ENCODE data around the gene YTHDF1. TPM values are rescaled to one million over a fixed set of nuclear protein-coding genes. Genes with fewer than 3 reads are reported as not detected.
"Not testable (repeated sequence)": the region's sequence is repeated elsewhere in the genome, so short reads cannot be mapped to it uniquely, and the experiment has no call there.

Gene YTHDF1
- total RNA-seq, 2 experiments from 2014 or later: 38.0 to 41.2 TPM

GRCh38 chr20:63254606-63255384 lies 38.9 kb upstream of the YTHDF1 start:
- H3K9me3 Mint-ChIP-seq: no peaks in the 10 kb centered on the region
- peaks cover 34% of the 10 kb centered on the region for H3K27me3 Mint-ChIP-seq
- peaks cover 3% of the 10 kb centered on the region for H3K4me1 Mint-ChIP-seq
- H3K36me3 Mint-ChIP-seq: no peaks in the 10 kb centered on the region
- POLR2A ChIA-PET: no interaction called here
- no peak overlapping the region for H3K27ac Mint-ChIP-seq
- DNase-seq: no peak
- H3K4me3 Mint-ChIP-seq: no peak overlapping the region
- no peak for ATAC-seq (ENCODE audit: low read depth)

- Mint-ChIP-seq H3K36me3 (no peaks in the 10 kb centered on the region), H3K27me3 (peaks cover 34% of the 10 kb centered on the region), H3K4me1 (peaks cover 3% of the 10 kb centered on the region), H3K4me3 (no peak within 1 kb of the TSS), H3K27ac (no peak within 1 kb of the TSS), H3K9me3 (no peaks in the 10 kb centered on the region)
- DNase-seq (no peak), ATAC-seq (ENCODE audit: low read depth) (no peak)
- POLR2A ChIA-PET: no interaction called here
These were observed 38.3 kb upstream of the YTHDF1 start, which contains the start of gene NKAIN4 for GRCh38 chr20:63254232-63254605. TSS of gene NKAIN4 (minus strand) at chr20:63254463. CDS start at chr20:63254450, 13 bp downstream.

DNA sequence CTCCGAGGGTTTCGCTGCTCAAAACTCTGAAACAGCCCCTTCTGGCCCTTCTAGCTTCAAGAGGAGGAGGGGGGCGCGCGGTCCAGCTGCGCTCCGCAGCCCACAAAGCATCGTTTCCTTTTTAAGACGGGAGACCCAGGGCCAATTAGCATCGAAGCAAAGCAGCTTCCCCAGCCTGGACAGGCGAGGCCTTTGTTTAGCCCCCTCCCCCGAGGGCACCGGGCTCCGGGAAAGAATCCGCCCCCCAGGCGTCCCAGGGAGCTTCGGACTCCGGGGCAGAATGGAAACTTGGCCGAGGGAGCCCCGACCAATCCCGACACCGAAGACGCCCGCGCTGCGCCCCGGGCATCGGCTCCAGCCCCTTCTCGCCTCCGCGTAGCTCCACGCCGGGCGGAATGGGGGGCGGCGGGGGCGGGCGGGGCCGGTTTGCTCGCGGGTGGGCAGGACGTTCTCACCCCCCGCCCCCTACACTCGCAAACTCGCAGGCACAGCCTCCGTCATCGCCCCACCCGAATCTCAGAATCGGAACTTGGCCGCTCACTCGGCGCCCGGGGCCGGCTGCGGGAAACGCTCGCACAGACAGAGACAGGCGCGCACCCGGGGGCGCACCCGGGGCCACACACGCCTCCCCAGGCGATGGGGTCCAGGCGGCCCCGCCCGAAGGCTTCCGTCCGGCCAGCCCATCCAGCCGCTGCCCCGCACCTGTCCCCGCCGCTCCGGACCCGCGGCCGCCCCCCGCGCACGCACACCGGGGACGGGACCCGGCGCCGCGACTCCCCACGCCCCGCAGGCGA lies 37.7 kb upstream of the YTHDF1 start:
- POLR2A ChIA-PET: no interaction called here

DNA sequence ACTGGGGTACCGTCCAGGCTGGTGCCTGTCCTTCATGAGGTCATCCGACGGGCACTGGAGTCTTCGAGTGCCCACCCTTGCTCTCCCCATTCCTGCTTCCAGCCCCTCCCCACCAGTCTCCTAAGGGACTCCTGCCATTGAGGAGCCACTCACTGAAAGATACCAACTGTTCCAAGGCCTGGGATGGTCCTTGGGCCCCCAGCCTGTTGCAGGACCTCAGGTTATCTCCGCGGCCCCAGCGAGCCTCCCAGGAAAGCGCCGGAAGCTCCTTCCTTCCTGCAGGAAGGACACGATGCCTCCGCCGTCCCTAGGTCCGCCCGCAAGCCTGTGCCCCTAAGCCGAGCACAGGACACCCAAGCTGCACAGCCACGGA lies 37.1 kb upstream of the YTHDF1 start:
- no peak overlapping the region for H3K27ac Mint-ChIP-seq
- no peak overlapping the region for H3K4me3 Mint-ChIP-seq
- DNase-seq (no peak), ATAC-seq (ENCODE audit: low read depth) (no peak)
- peaks cover 38% of the 10 kb centered on the region for H3K27me3 Mint-ChIP-seq
- POLR2A ChIA-PET: no interaction called here
- peaks cover 3% of the 10 kb centered on the region for H3K4me1 Mint-ChIP-seq
- no peaks in the 10 kb centered on the region for H3K9me3 Mint-ChIP-seq
- no peaks in the 10 kb centered on the region for H3K36me3 Mint-ChIP-seq

More for the DNA sequence above, 37.7 kb upstream of the YTHDF1 start:
- H3K36me3 Mint-ChIP-seq: no peaks in the 10 kb centered on the region
- no peaks in the 10 kb centered on the region for H3K9me3 Mint-ChIP-seq
- peaks cover 3% of the 10 kb centered on the region for H3K4me1 Mint-ChIP-seq
- H3K27me3 Mint-ChIP-seq: peaks cover 36% of the 10 kb centered on the region
- ATAC-seq (ENCODE audit: low read depth) (no peak), DNase-seq (no peak)
- no peak overlapping the region for H3K4me3 Mint-ChIP-seq
- no peak overlapping the region for H3K27ac Mint-ChIP-seq

DNA sequence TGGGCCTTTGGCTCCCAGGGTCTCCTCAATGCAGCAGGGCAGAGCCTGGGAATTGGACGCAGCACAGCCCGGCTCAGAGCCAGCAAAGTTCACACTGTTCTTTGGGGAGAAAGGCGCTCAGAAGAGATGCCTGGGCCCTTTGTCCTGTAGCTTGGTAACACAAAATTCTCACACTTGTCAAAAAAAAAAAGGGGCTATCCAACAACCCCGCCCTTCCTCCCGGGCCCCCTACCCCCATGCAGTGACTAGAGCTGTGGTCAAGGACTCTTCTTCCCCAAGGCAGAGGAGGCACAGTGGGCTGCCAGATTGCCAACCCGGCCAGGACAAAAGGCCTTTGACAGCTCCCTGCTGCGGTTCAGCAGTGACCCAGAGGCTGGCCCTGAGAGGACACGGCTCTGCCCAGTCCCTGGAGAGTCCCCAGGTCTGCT lies 36.4 kb upstream of the YTHDF1 start:
- no peak for ATAC-seq (ENCODE audit: low read depth)
- Mint-ChIP-seq H3K4me1 (no peaks in the 10 kb centered on the region), H3K4me3 (no peak overlapping the region), H3K9me3 (no peaks in the 10 kb centered on the region), H3K27ac (no peak overlapping the region), H3K27me3 (peaks cover 34% of the 10 kb centered on the region), H3K36me3 (no peaks in the 10 kb centered on the region)
- POLR2A ChIA-PET: no interaction called here
- no peak for DNase-seq

- H3K27me3 Mint-ChIP-seq: peaks cover 34% of the 10 kb centered on the region
- POLR2A ChIA-PET; H3K4me1 Mint-ChIP-seq; H3K27ac Mint-ChIP-seq; H3K4me3 Mint-ChIP-seq; H3K36me3 Mint-ChIP-seq; H3K9me3 Mint-ChIP-seq; DNase-seq; ATAC-seq (ENCODE audit: low read depth): not testable (repeated sequence)
These were observed 35.4 kb upstream of the YTHDF1 start for GRCh38 chr20:63251350-63251749.

GRCh38 chr20:63249891-63250290 lies 34.0 kb upstream of the YTHDF1 start:
- Mint-ChIP-seq H3K4me1 (no peaks in the 10 kb centered on the region), H3K9me3 (no peaks in the 10 kb centered on the region), H3K27ac (no peak overlapping the region), H3K4me3 (no peak overlapping the region), H3K27me3 (peaks cover 25% of the 10 kb centered on the region), H3K36me3 (no peaks in the 10 kb centered on the region)
- POLR2A ChIA-PET: no interaction called here
- no peak for DNase-seq
- no peak for ATAC-seq (ENCODE audit: low read depth)

DNA sequence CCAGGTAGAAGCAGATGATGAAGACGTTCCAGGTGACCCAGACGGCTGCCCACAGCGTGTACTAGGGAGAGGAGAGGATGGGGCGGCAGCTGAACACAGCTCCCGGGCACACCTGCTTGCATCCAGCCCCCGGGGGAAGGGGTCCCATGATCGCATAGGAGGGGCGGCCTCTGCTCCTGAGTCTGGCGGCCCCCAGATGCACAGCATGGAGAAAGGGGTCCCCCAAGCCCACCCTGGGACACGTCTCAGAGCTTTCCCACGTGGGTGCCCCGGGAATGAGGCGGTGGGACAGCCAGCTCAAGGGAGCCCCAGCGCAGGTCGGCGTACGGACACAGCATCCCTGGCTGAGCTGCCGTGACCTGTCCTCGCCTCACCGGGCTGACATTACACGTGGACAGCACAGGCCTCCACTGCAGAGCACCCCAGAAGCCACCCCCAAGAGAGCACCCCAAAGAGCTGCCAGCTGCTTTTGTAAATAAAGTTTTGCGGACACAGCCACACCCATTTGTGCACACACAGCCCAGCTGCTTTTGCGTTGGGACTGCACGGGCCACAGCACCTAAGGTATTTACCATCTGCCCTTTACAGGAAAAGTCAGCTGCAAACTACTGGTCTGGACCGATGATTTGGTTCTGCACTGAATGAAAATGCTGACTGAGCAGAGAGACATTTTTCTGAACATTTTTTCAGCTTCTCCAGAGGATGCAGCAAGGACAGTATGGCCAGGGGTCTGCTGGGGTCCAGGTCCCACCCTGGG lies 33.1 kb upstream of the YTHDF1 start:
- Mint-ChIP-seq H3K4me3 (no peak overlapping the region), H3K9me3 (no peaks in the 10 kb centered on the region), H3K27ac (no peak overlapping the region), H3K27me3 (peaks cover 23% of the 10 kb centered on the region), H3K36me3 (no peaks in the 10 kb centered on the region), H3K4me1 (no peaks in the 10 kb centered on the region)
- DNase-seq: no peak
- ATAC-seq (ENCODE audit: low read depth): no peak
- POLR2A ChIA-PET: no interaction called here

DNA sequence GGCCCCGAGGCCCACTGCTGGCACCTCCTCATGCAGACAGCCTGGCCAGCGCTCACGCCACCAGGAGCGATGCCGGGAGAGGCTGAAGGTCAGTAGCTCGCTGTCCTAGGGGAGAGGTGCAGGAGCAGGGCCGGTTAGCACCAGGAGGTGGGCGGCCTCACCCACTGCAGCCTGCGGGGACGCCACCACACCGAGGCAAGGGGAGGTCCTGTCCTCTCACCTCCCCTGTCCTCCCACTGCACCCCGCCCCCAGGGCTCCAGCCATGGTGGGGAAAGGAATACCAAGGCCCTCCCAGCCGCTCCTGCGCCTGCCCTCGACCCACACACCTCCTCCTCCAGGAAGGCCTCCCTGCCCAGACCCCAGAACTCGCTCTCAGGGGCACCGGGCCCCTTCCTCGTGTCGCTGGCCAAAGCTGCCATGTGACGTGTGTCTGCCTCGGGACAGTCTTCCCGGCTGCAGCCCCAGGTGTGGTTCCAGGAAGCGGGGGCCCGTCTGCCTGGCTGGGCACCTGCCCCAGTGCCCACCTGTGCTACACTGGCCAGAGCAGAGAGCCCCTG lies 31.8 kb upstream of the YTHDF1 start:
- Mint-ChIP-seq H3K4me3 (no peak overlapping the region), H3K4me1 (no peaks in the 10 kb centered on the region), H3K27me3 (peaks cover 15% of the 10 kb centered on the region), H3K36me3 (no peaks in the 10 kb centered on the region), H3K9me3 (no peaks in the 10 kb centered on the region), H3K27ac (no peak overlapping the region)
- DNase-seq: no peak
- POLR2A ChIA-PET: no interaction called here
- ATAC-seq (ENCODE audit: low read depth): no peak

DNA sequence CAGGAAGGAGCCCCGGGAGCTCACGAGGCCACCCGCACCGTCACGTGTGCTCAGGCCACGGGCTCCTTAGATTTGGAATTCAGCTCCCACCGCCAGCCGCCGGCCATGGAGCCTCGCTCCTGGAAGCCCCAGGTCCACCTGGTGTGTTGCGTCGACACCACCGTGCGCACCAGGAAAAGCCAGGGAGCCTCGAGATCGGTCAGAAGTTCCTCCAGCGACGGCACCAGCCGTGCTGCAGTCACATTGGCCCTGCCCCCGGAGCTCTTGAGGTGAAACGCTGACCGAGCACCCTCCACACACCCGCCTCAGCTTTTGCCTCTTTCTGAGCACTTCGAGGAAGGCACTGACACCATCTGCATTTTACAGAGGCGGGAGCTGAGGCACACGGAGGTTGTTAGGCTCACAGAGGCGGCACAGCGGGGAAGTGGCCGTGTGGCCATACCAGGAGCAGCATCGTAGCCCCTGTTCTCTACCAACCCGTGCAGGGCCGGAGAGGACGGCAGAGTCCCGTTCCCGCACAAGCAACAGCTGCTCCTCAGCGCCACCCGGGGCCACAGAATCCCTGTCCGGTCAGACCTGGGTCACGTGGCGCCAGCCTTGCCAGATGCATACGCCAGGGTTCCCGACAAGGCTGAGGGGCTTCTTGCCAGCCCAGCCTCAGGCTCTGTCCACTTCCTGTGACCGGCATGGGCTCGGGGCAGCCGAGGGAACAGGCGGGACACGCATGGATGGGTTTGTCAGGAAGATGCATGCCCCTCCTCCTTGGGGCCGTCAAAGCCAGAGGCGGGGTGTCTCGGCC lies 30.8 kb upstream of the YTHDF1 start:
- H3K4me1 Mint-ChIP-seq: no peaks in the 10 kb centered on the region
- H3K27ac Mint-ChIP-seq: no peak overlapping the region
- no peak overlapping the region for H3K4me3 Mint-ChIP-seq
- DNase-seq (no peak), ATAC-seq (ENCODE audit: low read depth) (no peak)
- no peaks in the 10 kb centered on the region for H3K9me3 Mint-ChIP-seq
- peaks cover 9% of the 10 kb centered on the region for H3K27me3 Mint-ChIP-seq
- POLR2A ChIA-PET: no interaction called here
- no peaks in the 10 kb centered on the region for H3K36me3 Mint-ChIP-seq

DNA sequence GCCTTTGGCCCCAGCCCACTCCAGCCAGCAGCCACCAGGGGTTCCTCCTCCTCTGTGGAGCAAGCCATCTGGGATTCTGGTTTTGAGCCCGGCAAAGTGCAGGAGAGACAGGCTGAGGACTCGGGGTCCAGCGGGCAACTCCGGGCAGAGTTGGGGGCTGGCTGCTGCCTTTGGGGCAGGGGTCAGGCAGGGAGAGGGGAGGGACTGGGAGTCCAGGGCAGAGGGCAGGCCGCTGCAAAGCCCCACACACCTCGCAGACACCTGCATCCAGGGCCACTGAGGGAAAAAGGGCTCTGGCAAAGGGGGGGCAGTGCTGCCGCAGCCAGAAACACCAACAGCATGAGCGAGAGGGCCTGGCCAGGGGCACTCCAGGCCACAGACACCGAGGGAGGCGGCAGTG lies 28.5 kb upstream of the YTHDF1 start:
- POLR2A ChIA-PET: no interaction called here
- Mint-ChIP-seq H3K4me1 (no peaks in the 10 kb centered on the region), H3K36me3 (no peaks in the 10 kb centered on the region), H3K9me3 (no peaks in the 10 kb centered on the region), H3K4me3 (no peak overlapping the region), H3K27me3 (peaks cover 9% of the 10 kb centered on the region), H3K27ac (no peak overlapping the region)
- no peak for ATAC-seq (ENCODE audit: low read depth)
- DNase-seq: no peak

DNA sequence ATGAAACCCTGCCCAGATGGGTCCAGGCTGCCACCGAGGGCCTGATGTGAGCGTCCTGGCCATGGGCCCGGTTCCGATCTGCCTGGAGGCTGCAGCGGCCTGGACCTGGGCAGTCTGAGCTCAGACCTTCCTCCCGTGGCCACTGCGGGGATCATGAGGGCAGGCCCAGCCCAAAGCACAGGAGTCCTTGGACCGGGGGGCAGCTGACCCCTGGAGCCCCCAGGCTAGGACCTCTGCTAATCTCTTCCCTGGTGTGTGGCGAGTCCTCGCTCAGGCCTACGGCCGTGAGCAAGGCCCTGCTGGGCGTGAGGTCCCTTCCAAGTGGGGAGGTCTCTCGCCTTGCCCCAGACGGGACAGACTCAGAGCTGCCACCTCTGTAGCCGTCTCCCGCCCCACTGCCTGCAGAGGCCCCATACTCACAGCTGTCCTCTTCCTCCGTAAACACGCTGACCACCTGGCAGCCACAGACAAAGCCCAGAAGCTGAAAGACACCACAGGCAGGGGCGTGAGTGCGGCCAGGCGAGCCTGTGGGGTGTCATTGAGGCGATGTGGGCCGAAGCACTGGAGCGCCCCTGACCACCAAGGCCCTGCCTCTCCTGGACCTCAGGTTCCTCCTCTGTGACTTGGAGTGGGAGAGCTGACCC lies 27.8 kb upstream of the YTHDF1 start:
- Mint-ChIP-seq H3K27me3 (peaks cover 8% of the 10 kb centered on the region), H3K27ac (no peak overlapping the region), H3K9me3 (no peaks in the 10 kb centered on the region), H3K4me3 (no peak overlapping the region), H3K4me1 (no peaks in the 10 kb centered on the region), H3K36me3 (no peaks in the 10 kb centered on the region)
- POLR2A ChIA-PET: no interaction called here
- no peak for ATAC-seq (ENCODE audit: low read depth)
- DNase-seq: no peak

All from activated naive CD8-positive, alpha-beta T cell treated with anti-CD3 and anti-CD28 coated beads, Interleukin-2, amount 10 ng/mL, durations not matched to agents 7 days and 5 days (primary cell).